Measurements from ENCODE around the gene EEF1B2. TPM values are rescaled to one million over a fixed set of nuclear protein-coding genes. Genes with fewer than 3 reads are reported as not detected.

Gene EEF1B2
- total and polyA plus RNA-seq, 2 of the 8 experiments (the other 6 are each of a cell fraction or from before 2014, with no cell fraction given) = 504 to 679 TPM

- H3K9me3 ChIP-seq (ENCODE audit: insufficient read depth in 2 of 2, low read depth in 1 of 2, low read length in 1 of 2) = no peaks in the 10 kb centered on the region
- POLR2A ChIA-PET (ENCODE audit: partially characterized antibody) = interaction anchor here (0.6 to 3.6 kb wide), 25 partner anchors 13 to 231 kb away, joined by 3 to 19 read pairs (median 5); partner anchors contain the start of genes INO80D and ZDBF2
- TF ChIP-seq KDM4A (IDR thresholded peaks at IDR 0.05; ENCODE audit: low read depth, low read length, severe bottlenecking) (peak; percentile 32), SP2 (IDR thresholded peaks at IDR 0.05; ENCODE audit: low read length) (no peak)
Observed at GRCh38 chr2:206158563-206159345, 941 bp upstream of the EEF1B2 start.

More at GRCh38 chr2:206158563-206159345, 941 bp upstream of the EEF1B2 start:
- H2BK12ac ChIP-seq (ENCODE audit: low read depth, low read length) = peak overlapping the region; percentile 56; the same call in 1 of the 2 replicates
- H3K36me3 ChIP-seq (ENCODE audit: control insufficient read depth in 2 of 4, insufficient read depth in 4 of 4, low read length in 3 of 4) = peaks cover 11 to 36% (median 23%) of the 10 kb centered on the region in 4 experiments
- peak overlapping the region; percentile 87 for H2BK5ac ChIP-seq (ENCODE audit: low read depth, low read length)
- H3K4me3 ChIP-seq (ENCODE audit: extremely low read depth in 1 of 4, insufficient read depth in 2 of 4, low read depth in 3 of 4, low read length in 4 of 4) = peak overlapping the region; percentile 94 to 100 (median 97)
- no peak overlapping the region for H3K23ac ChIP-seq (ENCODE audit: insufficient read length)
- peaks cover 9 to 70% of the 10 kb centered on the region in 2 experiments for H3K79me2 ChIP-seq (ENCODE audit: control insufficient read depth in 1 of 2, insufficient read depth in 2 of 2, low read length in 2 of 2)
- no peak overlapping the region for H2BK20ac ChIP-seq (ENCODE audit: low read length)
- peak overlapping the region; percentile 84 for H4K5ac ChIP-seq (ENCODE audit: insufficient read length, low read depth, low read length)
- H2BK15ac ChIP-seq (ENCODE audit: low read length) = 0 out of 2 replicates have a peak overlapping the region, but pooled peaks have one; percentile 67
- H3K79me1 ChIP-seq (ENCODE audit: low read depth, low read length) = no peaks in the 10 kb centered on the region; the same call in 1 of the 2 replicates
- H3K18ac ChIP-seq (ENCODE audit: extremely low read depth, low read length) = peak overlapping the region; percentile 97
- 2% methylated on average over 33 of the region's 33 CpGs; no CpG with 5 or more reads in 1 of the 2 experiments for WGBS, 2 experiments (ENCODE audit: extremely low coverage in 1 of 2, insufficient coverage in 1 of 2, insufficient read length in 1 of 2, insufficient replicate concordance in 2 of 2, low coverage in 1 of 2, low lambda C conversion rate in 2 of 2, missing lambda C conversion rate in 1 of 2)
- no peak for DNase-seq (ENCODE audit: low read depth in 1 of 2, low spot score in 2 of 2)
- CTCF ChIA-PET (ENCODE audit: partially characterized antibody) = interaction anchor here (0.6 kb wide), 1 partner anchor 156 kb away, joined by 3 read pairs; no protein-coding TSS in a partner anchor
- H4K91ac ChIP-seq (replicated peaks; ENCODE audit: insufficient read length, low read length) = peak overlapping the region; percentile 41
- no peak overlapping the region for H3K14ac ChIP-seq (ENCODE audit: insufficient read length)
- H3K4me2 ChIP-seq (ENCODE audit: insufficient read depth in 1 of 2, low read depth in 2 of 2, low read length in 2 of 2) = peak overlapping the region; percentile 89 to 95
- H3K23me2 ChIP-seq (ENCODE audit: low read depth, low read length) = peaks cover 11% of the 10 kb centered on the region
- peak overlapping the region; percentile 52; the same call in 1 of the 2 replicates for H3K27ac ChIP-seq (ENCODE audit: low read depth, low read length)
- H3K56ac ChIP-seq (replicated peaks; ENCODE audit: insufficient read length, low read depth, low read length) = peak overlapping the region; percentile 73
- no peaks in the 10 kb centered on the region for H3K27me3 ChIP-seq (replicated peaks in 1 of 4; ENCODE audit: control insufficient read depth in 3 of 4, extremely low read depth in 1 of 4, insufficient read depth in 3 of 4, low read length in 3 of 4)
- no peak for FAIRE-seq
- H2AK5ac ChIP-seq (ENCODE audit: low read depth, low read length) = peak overlapping the region; percentile 98
- peak overlapping the region; percentile 79; the same call in 1 of the 2 replicates for H4K8ac ChIP-seq (ENCODE audit: extremely low read depth, insufficient read depth, low read length)
- peak overlapping the region; percentile 31 for H2BK120ac ChIP-seq (replicated peaks; ENCODE audit: low read depth, low read length)
- H4K20me1 ChIP-seq (replicated peaks in 1 of 2; ENCODE audit: control insufficient read depth in 1 of 2, insufficient read depth in 2 of 2, low read length in 2 of 2) = peaks cover 3 to 12% of the 10 kb centered on the region in 2 experiments
- H3K9ac ChIP-seq (replicated peaks in 1 of 4; ENCODE audit: extremely low read depth in 1 of 4, low read depth in 3 of 4, low read length in 3 of 4) = peak overlapping the region; percentile 86 to 98 (median 87)
- H2AFZ ChIP-seq (ENCODE audit: low read length) = no peak overlapping the region
- peaks cover 0 to 4% (median 3%) of the 10 kb centered on the region in 4 experiments; a peak in 5 of 7 replicates for H3K4me1 ChIP-seq (replicated peaks in 1 of 4; ENCODE audit: control insufficient read depth in 3 of 4, insufficient read depth in 4 of 4, low read length in 3 of 4)
- peak overlapping the region; percentile 84 for H3K4ac ChIP-seq (replicated peaks; ENCODE audit: insufficient read length, low read depth, low read length)

All from H1 (cell line).